NCI-H1048 (cell line): ENCODE results near the gene SLC16A11.
"Not testable (repeated sequence)": the region's sequence is repeated elsewhere in the genome, so short reads cannot be mapped to it uniquely, and the experiment has no call there.

Source experiments
- DNase-seq: peaks from one replicate; lab custom pipeline; 2025; lab: John Stamatoyannopoulos, UW

SLC16A11 gene, protein sequence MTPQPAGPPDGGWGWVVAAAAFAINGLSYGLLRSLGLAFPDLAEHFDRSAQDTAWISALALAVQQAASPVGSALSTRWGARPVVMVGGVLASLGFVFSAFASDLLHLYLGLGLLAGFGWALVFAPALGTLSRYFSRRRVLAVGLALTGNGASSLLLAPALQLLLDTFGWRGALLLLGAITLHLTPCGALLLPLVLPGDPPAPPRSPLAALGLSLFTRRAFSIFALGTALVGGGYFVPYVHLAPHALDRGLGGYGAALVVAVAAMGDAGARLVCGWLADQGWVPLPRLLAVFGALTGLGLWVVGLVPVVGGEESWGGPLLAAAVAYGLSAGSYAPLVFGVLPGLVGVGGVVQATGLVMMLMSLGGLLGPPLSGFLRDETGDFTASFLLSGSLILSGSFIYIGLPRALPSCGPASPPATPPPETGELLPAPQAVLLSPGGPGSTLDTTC

GRCh38 chr17:7043497-7044198 lies at the start of gene SLC16A11:
Gene SLC16A11 (minus strand): TSS chr17:7044092. CDS start chr17:7043513, 579 bp downstream.
- no peak for DNase-seq

DNA sequence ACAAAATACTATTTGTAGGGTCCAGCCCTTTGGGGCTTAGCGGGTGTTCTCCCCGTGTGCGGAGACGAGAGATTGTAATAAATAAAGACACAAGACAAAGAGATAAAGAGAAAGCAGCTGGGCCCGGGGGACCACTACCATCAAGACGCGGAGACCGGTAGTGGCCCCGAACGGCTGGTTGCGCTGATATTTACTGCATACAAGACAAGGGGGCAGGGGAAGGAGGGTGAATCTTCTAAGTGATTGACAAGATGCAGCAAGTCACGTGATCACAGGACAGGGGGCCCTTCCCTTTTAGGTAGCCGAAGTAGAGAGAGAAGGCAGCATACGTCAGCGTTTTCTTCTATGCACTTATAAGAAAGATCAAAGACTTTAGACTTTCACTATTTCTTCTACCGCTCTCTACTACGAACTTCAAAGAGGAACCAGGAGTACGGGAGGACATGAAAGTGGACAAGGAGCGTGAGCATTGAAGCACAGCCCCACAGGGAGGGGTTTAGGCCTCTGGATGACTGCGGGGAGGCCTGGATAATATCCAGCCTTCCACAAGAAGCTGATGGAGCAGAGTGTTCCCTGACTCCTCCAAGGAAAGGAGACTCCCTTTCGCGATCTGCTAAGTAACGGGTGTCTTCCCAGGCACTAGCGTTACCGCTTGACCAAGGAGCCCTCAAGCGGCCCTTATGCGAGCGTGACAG lies 47.6 kb upstream of the SLC16A11 start:
- DNase-seq = not testable (repeated sequence)

DNA sequence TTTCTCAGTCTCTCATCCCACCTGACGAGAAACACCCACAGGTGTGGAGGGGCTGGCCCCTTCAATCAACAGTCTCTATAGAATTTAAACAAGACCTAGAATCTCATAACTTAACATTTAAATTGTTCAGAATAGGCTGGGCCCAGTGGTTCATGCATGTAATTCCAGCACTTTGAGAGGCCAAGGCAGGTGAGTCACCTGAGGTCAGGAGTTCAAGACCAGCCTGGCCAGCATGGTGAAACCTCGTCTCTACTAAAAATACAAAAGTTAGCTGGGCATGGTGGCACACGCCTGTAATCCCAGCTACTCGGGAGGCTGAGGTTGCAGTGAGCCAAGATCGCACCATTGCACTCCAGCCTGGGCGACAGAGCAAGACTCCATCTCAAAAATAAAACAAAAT lies 45.7 kb upstream of the SLC16A11 start:
- not testable (repeated sequence) for DNase-seq

DNA sequence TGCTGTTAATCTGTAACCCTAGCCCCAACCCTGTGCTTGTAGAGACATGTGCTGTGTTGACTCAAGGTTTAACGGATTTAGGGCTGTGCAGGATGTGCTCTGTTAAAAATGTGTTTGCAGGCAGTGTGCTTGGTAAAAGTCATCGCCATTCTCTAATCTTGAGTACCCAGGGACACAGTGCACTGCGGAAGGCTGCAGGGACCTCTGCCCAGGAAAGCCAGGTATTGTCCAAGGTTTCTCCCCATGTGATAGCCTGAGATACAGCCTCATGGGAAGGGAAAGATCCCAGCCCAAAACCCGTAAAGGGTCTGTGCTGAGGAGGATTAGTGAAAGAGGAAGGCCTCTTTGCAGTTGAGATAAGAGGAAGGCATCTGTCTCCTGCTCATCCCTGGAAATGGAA lies 44.5 kb upstream of the SLC16A11 start:
- not testable (repeated sequence) for DNase-seq

- DNase-seq = no peak
Observed at GRCh38 chr17:7084088-7084487, 40.2 kb upstream of the SLC16A11 start.

DNA sequence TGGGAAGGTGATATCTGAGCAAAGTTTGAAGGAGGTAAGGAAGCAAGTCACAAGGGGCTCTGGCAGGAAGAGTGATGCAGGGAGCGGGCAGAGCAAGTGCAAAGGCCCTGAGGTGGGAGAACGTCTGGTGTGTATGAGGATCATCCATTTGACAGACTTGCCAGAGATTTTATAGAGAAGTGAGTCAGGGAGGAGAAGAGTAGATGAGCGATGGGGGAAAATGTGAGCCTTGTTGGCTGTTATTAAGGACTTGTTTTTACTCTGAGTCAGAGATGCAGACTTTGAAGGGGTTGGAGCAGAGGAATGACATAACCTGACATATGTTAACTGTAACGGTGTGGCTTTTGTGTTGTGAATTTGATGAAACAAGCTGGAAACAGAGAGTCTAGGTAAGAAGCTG lies 39.7 kb upstream of the SLC16A11 start:
- DNase-seq = no peak

DNA sequence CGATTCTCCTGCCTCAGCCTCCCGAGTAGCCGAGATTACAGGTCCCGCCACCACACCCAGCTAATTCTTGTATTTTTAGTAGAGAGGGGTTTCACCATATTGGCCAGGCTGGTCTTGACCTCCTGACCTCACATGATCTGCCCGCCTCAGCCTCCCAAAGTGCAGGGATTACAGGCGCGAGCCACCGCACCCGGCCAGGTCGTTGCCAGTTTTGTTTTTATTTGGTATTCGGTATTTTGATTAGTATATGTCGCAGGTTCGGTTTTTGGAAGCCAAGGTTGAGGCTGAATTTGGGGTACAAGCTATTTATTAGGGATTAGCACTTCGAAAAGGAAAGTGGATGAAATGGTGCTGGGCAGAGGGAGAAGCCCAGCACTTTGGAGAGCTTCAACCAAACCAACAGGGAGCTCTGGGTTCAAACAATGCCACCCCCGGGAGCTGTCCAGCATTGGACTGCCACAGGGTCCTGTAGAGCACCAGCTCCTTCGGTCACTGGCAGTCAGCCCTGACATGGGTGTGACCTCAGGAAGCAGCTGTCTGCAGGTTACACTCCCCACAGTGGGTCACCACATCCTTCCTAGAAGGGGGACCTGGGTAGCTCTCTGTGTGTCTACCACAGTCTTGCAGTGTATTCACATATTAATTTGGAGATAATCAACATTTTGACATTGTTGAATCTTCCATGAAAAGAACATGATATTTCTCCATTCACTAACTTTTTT lies 37.6 kb upstream of the SLC16A11 start:
- DNase-seq = no peak

GRCh38 chr17:7080456-7081041 lies 36.7 kb upstream of the SLC16A11 start:
- DNase-seq = no peak

GRCh38 chr17:7079581-7080455 lies 35.9 kb upstream of the SLC16A11 start, which contains the start of gene CLEC10A:
Gene CLEC10A (minus strand): TSS chr17:7080251. CDS start chr17:7078812, 1,439 bp downstream.
- no peak for DNase-seq

DNA sequence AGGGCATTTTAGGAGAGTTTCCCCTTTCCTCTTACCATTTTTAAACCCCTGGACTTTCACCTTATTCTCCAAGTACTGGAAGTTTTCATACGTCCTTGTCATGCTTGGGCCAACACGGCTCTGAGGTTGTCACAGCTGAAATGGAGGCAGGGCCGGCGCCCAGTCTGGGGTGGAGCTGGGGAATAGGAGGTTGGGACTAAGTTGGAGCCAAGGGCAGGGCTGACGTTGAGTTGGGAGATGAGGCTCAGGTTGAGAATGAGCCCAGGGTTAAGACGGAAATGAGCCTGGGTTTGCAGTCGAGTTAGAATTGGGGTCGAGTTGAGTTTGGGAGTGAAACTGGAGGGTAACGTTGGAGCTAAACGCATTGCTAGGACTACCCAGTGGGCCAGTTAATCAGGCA lies 34.8 kb upstream of the SLC16A11 start:
- no peak for DNase-seq

GRCh38 chr17:7077911-7078546 lies 34.1 kb upstream of the SLC16A11 start:
- DNase-seq = no peak

DNA sequence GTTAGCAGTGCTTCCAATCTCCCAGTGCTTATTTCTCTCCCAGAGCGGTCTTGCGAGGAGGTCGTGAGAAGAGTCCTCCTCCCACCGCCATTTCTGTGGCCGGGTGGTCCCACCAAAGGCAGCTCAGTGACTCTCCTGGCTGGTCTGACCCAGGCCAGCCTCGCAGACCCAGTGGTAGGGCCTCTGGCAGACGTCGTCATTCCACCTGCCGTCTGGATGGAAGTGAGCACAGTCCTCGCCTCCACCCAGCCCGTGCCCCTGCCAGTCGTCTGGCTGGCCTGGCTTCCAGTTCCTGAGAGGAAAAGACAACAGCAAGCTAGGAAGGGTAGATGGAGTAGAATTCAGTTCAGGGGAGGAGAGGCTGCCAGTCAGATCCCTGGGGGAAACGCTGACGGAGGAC lies 31.0 kb upstream of the SLC16A11 start:
- no peak for DNase-seq

DNA sequence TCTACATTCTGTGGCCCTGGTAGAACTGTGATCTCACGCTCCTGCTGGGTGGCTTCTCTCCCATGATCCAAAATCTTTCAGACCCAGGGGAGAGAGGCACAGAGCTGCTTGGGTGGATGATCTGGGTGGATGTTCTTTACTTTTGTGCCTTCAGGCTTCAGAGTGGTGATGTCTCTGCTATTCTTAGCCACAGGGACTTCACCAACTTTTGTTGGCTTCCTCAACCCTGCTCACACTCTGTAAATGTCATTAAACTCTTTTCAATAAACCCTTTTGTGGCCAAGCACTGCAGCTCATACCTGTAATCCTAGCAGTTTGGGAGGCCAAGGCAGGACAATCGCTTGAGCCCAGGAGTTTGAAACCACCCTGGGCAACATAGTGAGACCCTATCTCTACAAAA lies 28.5 kb upstream of the SLC16A11 start:
- DNase-seq = no peak

GRCh38 chr17:7070712-7071111 lies 26.8 kb upstream of the SLC16A11 start:
- DNase-seq = no peak

- DNase-seq = no peak
Observed at GRCh38 chr17:7068268-7068667, 24.4 kb upstream of the SLC16A11 start.

- no peak for DNase-seq
Observed at GRCh38 chr17:7067198-7067597, 23.3 kb upstream of the SLC16A11 start.

GRCh38 chr17:7064261-7064660 lies 20.4 kb upstream of the SLC16A11 start:
- DNase-seq = no peak

- no peak for DNase-seq
Observed at GRCh38 chr17:7063518-7064094, 19.7 kb upstream of the SLC16A11 start.

- no peak for DNase-seq
Observed at GRCh38 chr17:7060165-7060891, 16.4 kb upstream of the SLC16A11 start.
